NOMO-1 treated with dmso at 0.1 percent for 144 hours (cell line): ENCODE results near the gene RFPL1.
A peak's percentile ranks its signal among the peaks of the same experiment; 100 is the strongest.

ENCODE experiments used
- DNase-seq: peaks from one replicate; lab custom pipeline; 2025; ENCODE audit not compliant: unreplicated experiment; lab: John Stamatoyannopoulos, UW

RFPL1 gene

GRCh38 chr22:29442976-29443375 is 4.6 kb downstream of the RFPL1 start:
- DNase-seq: no peak

- DNase-seq: no peak
Observed at GRCh38 chr22:29443452-29443851, 5.1 kb downstream of the RFPL1 start.

GRCh38 chr22:29443861-29444792 is 5.7 kb downstream of the RFPL1 start:
- no peak for DNase-seq

GRCh38 chr22:29445508-29445907 is 7.1 kb downstream of the RFPL1 start:
- DNase-seq: no peak

DNA sequence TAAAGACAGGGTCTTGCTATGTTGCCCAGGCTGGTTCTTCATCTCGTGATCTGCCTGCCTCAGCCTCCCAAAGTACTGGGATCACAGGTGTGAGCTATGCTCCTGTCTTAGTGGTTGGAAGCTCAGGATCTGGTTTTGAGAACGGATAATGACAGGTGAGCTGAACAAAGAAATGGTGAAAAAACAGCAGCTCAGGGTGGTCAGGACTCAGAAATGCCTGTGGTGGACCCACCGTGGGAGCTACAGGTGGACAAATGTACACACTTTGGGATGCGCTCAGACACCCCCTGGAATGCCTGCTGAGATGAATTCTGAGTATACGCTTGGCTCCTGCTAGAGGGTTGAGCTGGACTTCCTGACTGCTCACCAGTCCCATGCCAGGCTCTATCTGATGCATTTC is 9.5 kb downstream of the RFPL1 start:
- no peak for DNase-seq

GRCh38 chr22:29449296-29449875 is 11.0 kb downstream of the RFPL1 start:
- DNase-seq: no peak

DNA sequence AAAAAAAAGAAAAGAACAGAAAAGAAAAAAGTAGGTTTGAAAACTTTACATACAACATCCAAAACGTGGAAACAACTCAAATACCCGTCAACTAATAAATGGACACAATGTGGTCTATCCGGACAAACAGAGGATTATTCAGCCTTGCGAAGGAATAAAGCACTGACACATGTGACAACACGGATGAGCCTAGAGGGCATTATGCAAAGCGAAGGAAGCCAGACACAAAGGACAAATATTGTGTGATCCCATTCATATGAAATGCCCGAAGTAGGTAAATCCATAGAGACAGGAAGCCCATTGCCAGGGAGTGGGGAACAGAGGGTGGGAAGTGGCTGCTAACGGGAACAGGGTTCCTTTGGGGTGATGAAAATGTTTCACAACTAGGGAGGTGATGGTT is 11.8 kb downstream of the RFPL1 start:
- no peak for DNase-seq

GRCh38 chr22:29451863-29452262 is 13.5 kb downstream of the RFPL1 start:
- no peak for DNase-seq

DNA sequence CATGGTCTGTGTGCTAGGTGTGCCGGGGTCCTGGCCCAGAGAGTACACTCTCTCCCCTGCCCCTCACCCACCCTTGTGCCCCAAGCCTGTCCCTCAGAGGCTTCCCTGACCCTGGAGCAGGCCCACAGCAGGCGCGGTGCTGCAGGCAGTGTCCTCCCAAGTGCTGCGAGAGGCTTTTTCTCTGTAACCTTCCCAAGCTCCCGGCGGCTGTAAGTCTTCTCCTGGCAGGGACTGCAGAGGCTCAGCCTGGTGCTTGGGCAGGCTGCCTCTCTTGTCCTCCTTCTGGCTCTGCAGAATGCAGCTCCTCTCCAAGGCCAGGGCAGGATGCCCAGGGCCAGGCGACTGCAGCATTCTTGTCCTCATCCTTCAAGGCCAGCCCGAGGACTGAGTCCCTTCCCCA is 15.9 kb downstream of the RFPL1 start:
- no peak for DNase-seq

- no peak for DNase-seq
Observed at GRCh38 chr22:29456211-29456671, 17.9 kb downstream of the RFPL1 start.

GRCh38 chr22:29457730-29458129 is 19.3 kb downstream of the RFPL1 start:
- DNase-seq: no peak

GRCh38 chr22:29458551-29458950 is 20.2 kb downstream of the RFPL1 start:
- no peak for DNase-seq

- no peak for DNase-seq
Observed at GRCh38 chr22:29459773-29460172, 21.4 kb downstream of the RFPL1 start.

DNA sequence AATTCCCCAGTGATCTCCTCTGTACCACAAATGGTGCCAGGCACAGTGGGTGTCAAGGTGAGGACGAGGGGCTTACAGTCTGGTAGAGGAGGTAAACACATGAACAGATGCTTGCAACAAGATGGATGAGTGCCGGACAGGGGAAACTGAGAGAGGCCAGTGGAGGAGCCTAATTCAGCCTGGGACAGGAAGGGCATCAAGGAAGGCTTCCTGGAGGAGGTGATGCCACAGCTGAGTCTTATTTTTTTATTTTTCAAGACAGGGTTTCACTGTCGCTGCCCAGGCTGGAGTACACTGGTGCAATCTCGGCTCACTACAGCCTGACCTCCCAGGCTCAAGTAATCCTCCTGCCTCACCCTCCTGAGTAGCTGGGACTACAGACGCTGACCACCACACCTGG is 22.9 kb downstream of the RFPL1 start:
- no peak for DNase-seq

DNA sequence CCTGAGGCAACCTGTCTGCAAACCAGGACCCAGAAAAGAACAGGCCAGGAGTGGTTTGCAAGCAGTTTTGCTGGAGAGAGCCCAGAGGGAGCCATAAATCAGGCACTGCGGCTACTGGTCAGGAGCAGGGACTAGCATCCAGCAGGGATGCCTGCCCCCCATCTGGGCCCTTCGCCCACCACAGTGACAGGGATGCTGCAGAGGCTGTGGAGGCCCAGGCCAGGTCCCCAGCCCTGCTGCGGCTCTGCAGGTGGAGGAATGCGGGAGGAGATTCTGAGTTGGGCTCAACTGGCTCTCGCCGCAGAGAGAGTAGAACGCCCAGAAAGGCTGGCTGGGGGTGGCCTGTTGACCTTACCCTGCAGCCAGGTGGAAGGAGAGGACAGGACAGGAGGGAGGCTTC is 25.2 kb downstream of the RFPL1 start:
- DNase-seq: no peak

GRCh38 chr22:29464581-29464980 is 26.2 kb downstream of the RFPL1 start:
- no peak for DNase-seq

GRCh38 chr22:29469755-29470154 is 31.4 kb downstream of the RFPL1 start:
- DNase-seq: no peak

DNA sequence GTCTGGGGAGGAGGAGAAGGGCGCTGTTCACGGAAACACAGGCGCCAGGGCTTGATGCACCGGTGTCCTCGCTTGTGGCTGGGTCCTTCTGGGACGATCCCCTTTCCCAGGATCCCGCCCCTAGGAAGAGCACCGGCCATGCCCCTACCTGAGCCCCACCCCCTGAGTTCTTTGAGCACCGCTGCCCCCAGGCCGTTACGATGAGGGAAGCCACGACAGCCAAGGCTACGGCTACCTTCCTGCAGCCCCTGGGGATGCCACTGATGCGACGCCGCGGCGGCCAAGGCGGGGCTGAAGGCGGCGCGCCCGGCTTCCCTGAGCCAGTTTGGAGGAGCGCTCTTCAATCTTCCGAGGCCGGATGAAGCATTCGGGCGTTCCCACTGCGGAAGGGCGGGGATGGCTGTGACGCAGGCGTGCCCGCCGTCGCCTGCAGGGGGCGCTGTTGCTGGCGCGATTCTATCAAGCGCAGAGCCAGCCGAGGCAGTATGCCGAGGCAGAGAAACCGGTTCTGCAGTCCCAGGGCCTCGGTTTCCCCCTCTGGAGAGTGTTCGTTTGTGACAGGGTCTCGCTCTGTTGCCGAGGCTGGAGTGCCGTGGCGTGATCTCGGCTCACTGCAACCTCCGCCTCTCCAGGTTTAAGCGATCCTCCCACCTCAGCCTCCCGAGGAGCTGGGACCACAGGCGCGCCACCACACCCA is 31.9 kb downstream of the RFPL1 start:
- peak; percentile 8 for DNase-seq

DNA sequence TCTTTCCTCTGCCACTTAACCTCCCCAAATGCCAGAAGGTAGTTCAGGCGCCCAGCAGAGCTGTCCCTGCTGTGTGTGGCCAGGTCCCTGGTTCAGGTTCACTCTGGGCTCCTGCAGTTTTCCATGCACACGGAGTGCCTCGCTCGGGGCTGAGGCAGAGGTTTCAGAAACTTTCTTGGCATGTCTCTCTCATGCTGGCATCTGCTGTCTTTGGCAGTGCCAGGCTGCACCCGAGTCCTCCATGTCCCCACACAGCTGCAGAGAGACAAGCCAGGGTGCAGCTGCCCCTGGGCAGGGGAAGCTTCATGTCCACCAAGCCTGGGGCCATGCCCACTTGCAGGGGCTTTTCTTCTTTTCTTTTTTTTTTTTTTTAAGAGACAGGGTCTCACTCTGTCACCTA is 34.6 kb downstream of the RFPL1 start:
- no peak for DNase-seq

GRCh38 chr22:29475550-29475949 is 37.2 kb downstream of the RFPL1 start:
- no peak for DNase-seq

- no peak for DNase-seq
Observed at GRCh38 chr22:29476116-29476515, 37.7 kb downstream of the RFPL1 start.
